ENCODE data around the gene C2orf68.
"Not testable (repeated sequence)": the region's sequence is repeated elsewhere in the genome, so short reads cannot be mapped to it uniquely, and the experiment has no call there.

The C2orf68 gene

DNA sequence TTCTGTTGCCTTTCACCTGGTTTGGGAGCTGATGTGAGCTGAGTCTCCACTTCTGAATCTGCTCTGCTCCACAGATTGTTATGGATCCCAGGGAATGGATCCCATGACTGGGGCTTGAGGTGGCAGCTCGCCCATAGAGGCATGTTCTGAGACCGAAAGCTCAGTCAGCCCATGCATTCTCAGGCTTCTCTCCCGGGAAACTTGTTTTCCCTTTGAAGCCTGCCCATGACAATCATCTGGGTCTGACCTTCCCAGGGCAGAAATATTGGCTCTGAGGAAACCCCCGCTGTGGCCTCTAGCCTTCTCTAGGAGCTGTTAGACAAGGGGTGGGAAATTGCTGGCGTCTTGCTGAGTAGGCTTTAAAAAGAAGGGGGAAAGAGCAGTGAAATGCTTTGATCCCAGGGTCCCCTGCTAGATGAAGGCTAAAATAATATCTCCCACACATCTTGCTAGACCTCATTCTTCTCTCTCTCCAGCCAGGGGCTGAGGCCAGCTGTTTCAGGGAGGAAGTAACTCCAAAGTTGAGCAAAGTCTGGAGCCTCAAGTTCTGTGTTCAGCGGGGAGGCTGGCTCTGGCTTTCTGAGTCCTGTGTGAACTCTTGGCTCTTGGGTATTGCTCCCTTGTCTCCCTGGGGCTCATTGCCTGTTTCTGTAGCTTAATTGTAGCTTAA lies 32.5 kb downstream of the C2orf68 start:
- DNase-seq = no peak

DNA sequence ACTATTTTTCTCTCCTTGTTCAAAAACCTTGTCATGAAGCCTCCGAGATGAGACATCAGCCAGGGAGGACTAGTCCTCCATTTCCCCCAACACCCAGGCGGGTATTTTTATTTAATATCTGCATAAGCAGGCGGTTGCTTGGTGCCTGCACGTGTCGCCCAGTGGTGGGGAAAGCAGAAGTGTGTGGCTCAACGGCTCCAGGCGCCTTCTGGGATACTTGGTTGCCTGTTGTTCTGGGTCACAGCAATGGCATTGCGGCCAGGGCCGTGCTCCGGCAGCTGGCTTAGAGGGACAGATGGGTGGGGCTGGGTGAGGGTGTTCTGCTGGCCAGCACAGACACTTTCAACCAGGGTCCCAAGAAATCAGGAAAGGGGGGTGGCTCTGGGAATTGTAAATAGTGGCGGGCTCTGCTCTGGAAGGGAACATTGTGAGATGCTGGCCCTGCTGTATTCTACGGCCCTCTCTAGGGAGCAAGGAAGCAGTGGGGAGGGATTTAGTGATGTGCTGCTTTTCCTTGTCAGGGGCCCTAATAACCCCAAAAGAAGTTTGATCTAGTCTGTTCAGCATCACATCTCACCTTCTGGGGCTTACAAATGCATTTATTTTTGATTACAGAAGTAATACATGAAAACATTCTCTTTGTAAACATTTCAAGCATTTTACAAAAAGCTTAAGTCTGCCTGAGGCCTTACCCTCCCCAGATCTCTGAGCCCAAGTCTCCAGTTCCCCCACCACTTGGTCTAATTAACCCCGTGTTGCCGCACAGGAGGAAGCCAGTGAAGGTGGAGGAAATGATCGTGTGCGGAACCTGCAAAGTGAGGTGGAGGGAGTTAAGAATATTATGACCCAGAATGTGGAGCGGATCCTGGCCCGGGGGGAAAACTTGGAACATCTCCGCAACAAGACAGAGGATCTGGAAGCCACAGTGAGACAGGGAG lies 33.4 kb downstream of the C2orf68 start:
- no peak for DNase-seq

DNA sequence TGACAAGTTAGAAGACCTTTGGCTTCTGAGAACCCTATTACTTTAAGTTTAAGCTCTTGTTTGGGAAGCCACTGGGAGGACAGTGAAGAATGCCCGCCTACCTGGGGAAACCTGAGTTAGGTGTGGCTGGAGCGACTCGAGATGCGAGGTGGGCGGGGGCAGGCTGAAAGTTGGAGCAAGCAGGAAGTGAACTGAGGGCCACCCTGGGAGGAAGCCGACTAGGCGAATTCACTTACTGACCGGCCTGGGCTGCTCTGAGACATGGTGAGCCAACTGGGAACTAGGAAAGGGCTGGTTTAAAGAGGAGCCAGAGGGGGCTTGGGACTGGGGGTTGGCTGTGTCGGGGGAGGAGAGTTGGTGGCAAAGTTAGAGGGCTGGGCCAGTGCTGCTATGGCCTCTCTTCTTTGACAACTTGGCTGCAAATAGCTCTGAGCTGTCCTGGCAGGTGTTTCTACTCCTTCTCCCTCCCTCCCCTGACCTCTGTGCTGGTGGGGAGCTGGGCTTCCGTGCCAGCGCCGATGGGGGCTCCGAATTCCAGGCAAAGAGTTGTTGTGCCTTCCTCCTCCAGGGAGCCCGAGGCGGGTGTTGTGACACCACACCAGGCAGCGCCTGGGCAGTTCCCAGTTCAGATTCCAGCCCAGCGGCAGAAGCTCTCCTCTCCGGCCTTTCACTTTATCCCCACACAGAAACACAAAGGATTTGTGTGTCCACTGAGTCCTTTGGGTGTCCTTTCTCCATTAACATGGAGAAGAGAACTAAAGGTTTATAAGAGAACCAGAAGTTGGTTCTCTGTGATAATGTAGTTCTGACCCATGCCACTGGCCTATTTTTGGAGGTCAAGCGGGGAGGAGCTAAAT lies 34.3 kb downstream of the C2orf68 start, which contains the start of gene VAMP8:
VAMP8 (plus strand) TSS at position 201 of the 857 bp plus-strand sequence; CDS start at position 262, 61 bp downstream.
- peak; percentile 53 for DNase-seq

DNA sequence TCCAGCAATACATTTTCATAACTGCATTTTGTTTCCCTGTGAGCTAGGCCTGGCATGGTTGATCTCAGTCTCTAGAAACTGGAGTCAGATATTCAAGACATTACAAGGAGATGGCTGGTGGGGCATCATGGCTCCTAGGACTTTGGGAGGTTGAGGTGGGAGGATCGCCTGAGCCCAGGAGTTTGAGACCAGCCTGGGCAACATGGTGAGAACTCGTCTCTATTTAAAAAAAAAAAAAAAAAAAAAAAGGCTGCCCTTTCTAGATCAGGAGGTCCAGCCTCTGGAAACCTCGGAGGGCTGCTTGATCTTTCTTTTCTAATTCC lies 34.8 kb downstream of the C2orf68 start:
- DNase-seq = no peak

- no peak for DNase-seq
Measured at GRCh38 chr2:85575739-85576138, 36.1 kb downstream of the C2orf68 start.

- no peak for DNase-seq
Measured at GRCh38 chr2:85566265-85566664, 45.6 kb downstream of the C2orf68 start.

DNA sequence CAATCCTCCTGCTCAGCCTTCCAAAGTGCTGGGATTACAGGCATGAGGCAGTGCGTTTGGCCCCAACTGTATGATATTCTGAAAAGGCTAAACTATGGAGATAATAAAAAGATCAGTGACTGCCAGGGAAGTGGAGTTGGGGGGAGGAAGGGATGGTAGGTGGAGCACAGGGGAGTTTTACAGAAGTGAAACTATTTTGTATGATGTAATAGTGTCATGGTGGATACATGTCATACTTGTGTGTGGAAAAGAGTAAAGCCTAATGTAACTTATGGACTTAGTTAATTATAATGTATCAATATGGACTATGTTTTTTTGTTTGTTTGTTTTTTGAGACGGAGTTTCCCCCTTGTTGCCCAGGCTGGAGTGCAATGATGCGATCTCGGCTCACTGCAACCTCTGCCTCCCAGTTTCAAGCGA lies 47.7 kb downstream of the C2orf68 start:
- DNase-seq = no peak

- peak; percentile 92 for DNase-seq
Measured at GRCh38 chr2:85561280-85562212, 50.3 kb downstream of the C2orf68 start, which contains the start of gene GGCX. GGCX (minus strand) TSS chr2:85561493; CDS start chr2:85561428, 65 bp downstream.

GRCh38 chr2:85560812-85561279 lies 51.0 kb downstream of the C2orf68 start:
- no peak for DNase-seq

DNA sequence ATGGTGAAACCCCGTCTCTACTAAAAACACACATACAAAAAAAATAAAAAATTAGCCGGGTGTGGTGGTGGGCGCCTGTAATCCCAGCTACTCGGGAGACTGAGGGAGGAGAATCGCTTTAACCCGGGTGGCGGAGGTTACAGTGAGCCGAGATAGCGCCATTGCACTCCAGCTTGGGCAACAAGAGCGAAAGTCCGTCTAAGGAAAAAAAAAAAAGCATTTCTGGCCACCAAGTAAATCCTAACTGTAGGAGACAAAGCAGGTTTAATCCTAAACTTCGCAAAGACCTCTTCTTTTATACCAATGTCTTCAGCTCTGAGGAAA lies 51.5 kb downstream of the C2orf68 start:
- not testable (repeated sequence) for DNase-seq

GRCh38 chr2:85558160-85558559 lies 53.7 kb downstream of the C2orf68 start:
- DNase-seq = no peak

- no peak for DNase-seq
Measured at GRCh38 chr2:85557130-85557529, 54.7 kb downstream of the C2orf68 start.

All from effector CD8-positive, alpha-beta T cell (primary cell).